Epidermal melanocyte (primary cell): ENCODE measurements around the gene CCDC159.
"Not testable (repeated sequence)": the region's sequence is repeated elsewhere in the genome, so short reads cannot be mapped to it uniquely, and the experiment has no call there.

ENCODE experiments used
- DNase-seq: peaks from one replicate; pipeline ENCODE4 v3.0.0; 2011; ENCODE audit warnings: low spot score; ENCODE audit not compliant: insufficient read length

The CCDC159 gene

GRCh38 chr19:11338121-11338520 lies 8.2 kb upstream of the CCDC159 start:
- DNase-seq = no peak

- DNase-seq = no peak
Measured at GRCh38 chr19:11338569-11339253, 7.6 kb upstream of the CCDC159 start.

- peak; percentile 93 for DNase-seq
Measured at GRCh38 chr19:11339254-11340098, 6.8 kb upstream of the CCDC159 start, which contains the start of gene RAB3D. Gene RAB3D, minus strand, starts transcription at chr19:11339657. Its CDS starts 2,258 bp downstream, at chr19:11337399.

GRCh38 chr19:11340099-11340467 lies 6.2 kb upstream of the CCDC159 start:
- not testable (repeated sequence) for DNase-seq

- no peak for DNase-seq
Measured at GRCh38 chr19:11342429-11342828, 3.9 kb upstream of the CCDC159 start.

- DNase-seq = no peak
Measured at GRCh38 chr19:11345122-11345803, 1.1 kb upstream of the CCDC159 start.

- no peak for DNase-seq
Measured at GRCh38 chr19:11347546-11348039, 1.3 kb downstream of the CCDC159 start.

GRCh38 chr19:11349171-11349570 lies 2.9 kb downstream of the CCDC159 start:
- DNase-seq = no peak

- not testable (repeated sequence) for DNase-seq
Measured at GRCh38 chr19:11354102-11354501, 7.8 kb downstream of the CCDC159 start.

- DNase-seq = peak; percentile 96
Measured at GRCh38 chr19:11355160-11356073, 9.1 kb downstream of the CCDC159 start, which contains the start of gene PLPPR2. Gene PLPPR2, plus strand, starts transcription at chr19:11355432. Its CDS starts 2,242 bp downstream, at chr19:11357674.

- DNase-seq = no peak
Measured at GRCh38 chr19:11356074-11356397, 9.7 kb downstream of the CCDC159 start.

- no peak for DNase-seq
Measured at GRCh38 chr19:11356676-11357550, 10.6 kb downstream of the CCDC159 start.

GRCh38 chr19:11359421-11359820 lies 13.1 kb downstream of the CCDC159 start:
- no peak for DNase-seq

GRCh38 chr19:11361037-11361770 lies 14.9 kb downstream of the CCDC159 start:
- no peak for DNase-seq

GRCh38 chr19:11361771-11362731 lies 15.7 kb downstream of the CCDC159 start:
- DNase-seq = no peak

- DNase-seq = no peak
Measured at GRCh38 chr19:11363881-11364280, 17.6 kb downstream of the CCDC159 start.

- DNase-seq = no peak
Measured at GRCh38 chr19:11364296-11364904, 18.1 kb downstream of the CCDC159 start.

GRCh38 chr19:11364935-11365334 lies 18.6 kb downstream of the CCDC159 start:
- DNase-seq = no peak
